HG02943 (cell line): ENCODE measurements around the gene ERCC8.
"Not testable (repeated sequence)": the region's sequence is repeated elsewhere in the genome, so short reads cannot be mapped to it uniquely, and the experiment has no call there.

Source experiments
- ATAC-seq: cut with Tn5 transposase; IDR thresholded peaks from one replicate; pipeline ENCODE4 v1.9.1; 2021; ENCODE audit warnings: mild to moderate bottlenecking, low read depth, moderate library complexity; ENCODE audit not compliant: unreplicated experiment

Gene ERCC8, protein sequence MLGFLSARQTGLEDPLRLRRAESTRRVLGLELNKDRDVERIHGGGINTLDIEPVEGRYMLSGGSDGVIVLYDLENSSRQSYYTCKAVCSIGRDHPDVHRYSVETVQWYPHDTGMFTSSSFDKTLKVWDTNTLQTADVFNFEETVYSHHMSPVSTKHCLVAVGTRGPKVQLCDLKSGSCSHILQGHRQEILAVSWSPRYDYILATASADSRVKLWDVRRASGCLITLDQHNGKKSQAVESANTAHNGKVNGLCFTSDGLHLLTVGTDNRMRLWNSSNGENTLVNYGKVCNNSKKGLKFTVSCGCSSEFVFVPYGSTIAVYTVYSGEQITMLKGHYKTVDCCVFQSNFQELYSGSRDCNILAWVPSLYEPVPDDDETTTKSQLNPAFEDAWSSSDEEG

DNA sequence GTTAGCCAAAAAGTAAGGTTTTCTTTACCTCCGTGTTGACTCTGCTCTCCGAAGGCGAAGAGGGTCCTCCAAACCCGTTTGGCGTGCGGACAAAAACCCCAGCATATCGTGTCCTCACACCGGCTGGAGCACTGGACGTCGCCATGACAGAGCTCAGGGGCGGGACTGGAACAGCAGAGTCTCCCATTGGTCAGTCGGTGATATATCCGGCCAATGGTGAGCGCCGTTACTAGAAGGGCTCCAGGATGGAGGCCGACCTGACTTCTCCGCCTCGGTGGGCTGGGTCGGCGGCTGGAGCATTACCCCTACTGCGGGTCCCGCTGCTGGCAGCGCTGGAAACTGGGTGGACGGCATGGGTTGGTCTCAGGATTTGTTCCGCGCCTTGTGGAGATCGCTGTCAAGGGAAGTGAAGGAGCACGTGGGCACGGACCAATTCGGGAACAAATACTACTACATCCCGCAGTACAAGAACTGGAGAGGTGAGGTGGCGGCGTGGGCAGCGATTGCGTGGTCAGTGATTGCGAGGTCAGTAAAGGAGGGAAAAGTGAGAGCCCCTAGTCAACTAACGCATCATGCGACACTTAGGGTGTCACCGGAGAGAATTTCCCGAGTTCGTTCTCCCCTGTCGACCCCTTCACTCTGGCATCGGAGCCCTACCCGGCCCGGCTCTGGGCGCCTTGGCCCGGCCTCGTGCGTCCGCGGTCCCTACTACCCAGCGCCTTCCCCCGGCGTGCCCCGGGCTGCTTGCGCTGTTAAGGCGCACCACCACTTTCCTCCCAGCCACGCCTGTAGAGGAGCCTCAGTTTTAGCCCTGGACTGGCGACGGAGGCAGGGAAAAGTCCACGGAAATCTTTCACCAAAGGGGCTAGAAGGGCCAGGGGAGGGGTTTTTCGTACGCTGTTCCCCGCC is at the start of gene ERCC8, which contains the start of gene NDUFAF2:
TSS of gene ERCC8 (minus strand) at position 167 of the 909 bp plus-strand sequence. CDS start at position 105, 62 bp downstream.
TSS of gene NDUFAF2 (plus strand) at position 302 of the 909 bp plus-strand sequence. CDS start at position 353, 51 bp downstream.
- peak; percentile 100 for ATAC-seq

DNA sequence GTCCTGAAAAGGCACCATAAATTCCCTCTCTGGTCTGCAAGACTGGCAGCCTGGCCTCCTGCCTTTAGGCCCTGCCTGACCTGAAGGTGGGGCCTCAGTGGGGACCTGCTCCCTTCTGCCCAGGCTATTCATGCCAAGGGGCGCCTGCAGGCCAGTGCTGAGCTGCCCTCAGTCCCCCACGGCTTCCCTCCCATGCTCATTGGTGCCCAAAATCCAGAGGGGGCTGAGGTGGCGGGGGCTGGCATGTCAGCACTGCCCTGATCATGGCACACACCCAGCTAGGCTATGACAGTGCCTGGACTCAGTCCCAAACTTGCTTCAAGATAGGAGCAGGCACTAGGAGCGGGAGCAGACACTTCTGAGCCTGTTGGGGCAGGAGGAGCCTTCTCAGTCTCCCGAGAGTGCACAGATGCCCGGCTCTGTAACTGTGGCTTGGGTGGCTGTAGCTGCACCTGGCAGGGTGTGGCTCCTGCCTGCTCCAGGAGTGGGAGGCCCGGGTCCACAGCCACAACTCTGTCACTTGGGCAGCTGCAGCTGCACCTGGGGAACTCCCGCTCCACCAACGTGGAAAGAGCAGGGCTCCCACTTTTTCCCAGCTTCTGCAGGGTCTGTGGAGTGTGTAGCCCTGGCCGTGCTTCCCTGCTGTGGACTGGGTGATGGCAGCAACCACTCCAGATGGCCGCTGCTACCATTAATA is 49.2 kb upstream of the ERCC8 start:
- ATAC-seq: no peak

DNA sequence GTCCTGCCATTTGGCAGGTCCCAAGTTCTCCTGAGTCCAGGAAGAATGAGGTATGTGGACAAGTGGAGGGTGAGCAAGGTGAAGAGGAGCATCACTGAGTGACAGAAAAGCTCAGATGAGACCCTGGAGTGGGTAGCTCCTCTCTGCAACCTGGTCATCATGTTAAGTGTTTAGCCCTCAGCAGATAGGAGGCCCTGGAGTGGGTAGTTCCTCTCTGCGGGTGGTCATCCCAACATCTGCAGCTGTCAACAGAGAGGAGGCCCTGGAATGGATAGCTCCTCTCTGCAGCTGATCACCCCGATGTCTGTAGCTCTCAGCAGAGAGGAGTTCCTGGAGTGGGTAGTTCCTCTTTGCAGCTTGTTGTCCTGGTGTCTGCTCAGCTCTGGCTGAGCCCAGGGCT is 48.6 kb upstream of the ERCC8 start:
- ATAC-seq: no peak

DNA sequence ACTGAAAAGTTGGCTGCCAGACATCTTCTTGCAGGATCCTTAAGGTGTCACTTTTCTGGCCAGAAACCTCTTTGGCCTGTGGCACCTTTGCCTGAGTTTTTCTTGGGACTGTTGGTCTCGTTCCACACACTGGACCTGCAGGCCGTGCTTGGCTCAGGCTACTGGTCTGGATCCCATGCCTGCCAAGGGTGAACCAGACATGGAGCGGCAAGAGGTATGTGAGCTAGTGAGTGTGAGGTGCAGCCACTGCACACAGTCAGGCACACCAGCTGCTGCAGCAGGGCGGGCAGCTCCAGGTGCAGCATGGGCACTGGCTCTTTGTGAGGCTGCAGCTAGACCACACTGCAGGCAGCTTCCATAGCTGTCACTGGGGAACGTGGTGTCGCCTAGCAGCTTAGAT is 48.0 kb upstream of the ERCC8 start:
- no peak for ATAC-seq

DNA sequence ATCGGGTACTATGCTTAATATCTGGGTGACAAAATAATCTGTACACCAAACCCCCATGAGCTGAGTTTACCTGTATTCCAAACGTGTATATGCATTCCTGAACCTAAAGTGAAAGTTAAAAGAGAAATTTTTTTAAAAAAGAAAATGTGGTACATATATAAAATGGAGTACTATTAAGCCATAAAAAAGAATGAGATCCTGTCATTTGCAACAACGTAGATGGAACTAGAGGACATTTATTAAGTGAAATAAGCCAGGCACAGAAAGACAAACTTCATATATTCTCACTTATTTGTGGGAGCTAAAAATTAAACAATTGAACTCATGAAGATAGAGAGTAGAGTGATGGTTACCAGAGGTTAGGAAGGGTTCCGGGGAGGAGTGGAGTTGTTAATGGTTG is 44.9 kb upstream of the ERCC8 start:
- no peak for ATAC-seq

DNA sequence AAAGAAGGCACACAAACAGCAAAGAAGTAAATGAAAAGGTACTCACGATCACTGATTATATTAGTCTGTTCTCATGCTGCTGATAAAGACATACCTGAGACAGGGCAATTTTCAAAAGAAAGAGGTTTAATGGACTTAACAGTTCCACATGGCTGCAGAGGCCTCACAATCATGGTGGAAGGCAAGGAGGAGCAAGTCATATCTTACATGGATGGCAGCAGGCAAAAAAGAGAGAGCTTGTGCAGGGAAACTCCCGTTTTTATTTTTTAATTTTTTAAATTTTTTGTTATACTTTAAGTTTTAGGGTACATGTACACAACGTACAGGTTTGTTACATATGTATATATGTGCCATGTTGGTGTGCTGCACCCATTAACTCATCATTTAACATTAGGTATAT is 37.3 kb upstream of the ERCC8 start:
- not testable (repeated sequence) for ATAC-seq

DNA sequence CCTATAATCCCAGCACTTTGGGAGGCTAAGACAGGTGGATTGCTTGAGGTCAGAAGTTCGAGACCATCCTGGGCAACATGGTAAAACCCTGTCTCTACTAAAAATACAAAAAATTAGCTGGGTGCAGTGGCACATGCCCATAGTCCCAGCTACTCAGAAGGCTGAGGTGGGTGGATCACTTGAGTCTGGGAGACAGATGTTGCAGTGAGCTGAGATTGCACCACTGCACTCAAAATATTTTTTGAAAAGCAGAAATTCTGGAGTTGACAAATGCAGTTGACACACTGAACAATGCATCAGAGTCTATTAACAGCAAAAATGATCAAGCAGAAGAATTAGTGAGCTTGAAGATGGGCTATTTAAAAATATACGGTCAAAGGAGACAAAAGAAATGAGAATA is 35.6 kb upstream of the ERCC8 start:
- no peak for ATAC-seq

DNA sequence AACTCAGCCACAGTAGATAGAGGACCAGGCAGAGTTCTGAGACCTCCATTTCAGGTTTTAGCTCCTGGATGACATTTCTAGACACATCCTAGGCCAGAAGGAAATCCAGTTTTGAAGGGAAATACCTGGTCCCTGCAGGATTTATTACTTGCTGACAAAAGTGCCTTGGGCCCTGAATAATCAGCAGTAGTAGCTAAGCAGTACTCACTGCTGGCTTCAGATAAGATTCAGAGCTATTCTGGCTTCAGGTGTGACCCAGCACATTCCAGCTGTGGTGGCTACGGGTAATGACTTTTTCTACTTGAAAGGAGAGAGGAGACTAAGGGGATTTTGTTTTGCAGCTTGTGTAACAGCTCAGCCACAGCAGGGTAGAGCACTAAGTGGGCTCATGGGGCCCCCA is 34.1 kb upstream of the ERCC8 start:
- no peak for ATAC-seq

DNA sequence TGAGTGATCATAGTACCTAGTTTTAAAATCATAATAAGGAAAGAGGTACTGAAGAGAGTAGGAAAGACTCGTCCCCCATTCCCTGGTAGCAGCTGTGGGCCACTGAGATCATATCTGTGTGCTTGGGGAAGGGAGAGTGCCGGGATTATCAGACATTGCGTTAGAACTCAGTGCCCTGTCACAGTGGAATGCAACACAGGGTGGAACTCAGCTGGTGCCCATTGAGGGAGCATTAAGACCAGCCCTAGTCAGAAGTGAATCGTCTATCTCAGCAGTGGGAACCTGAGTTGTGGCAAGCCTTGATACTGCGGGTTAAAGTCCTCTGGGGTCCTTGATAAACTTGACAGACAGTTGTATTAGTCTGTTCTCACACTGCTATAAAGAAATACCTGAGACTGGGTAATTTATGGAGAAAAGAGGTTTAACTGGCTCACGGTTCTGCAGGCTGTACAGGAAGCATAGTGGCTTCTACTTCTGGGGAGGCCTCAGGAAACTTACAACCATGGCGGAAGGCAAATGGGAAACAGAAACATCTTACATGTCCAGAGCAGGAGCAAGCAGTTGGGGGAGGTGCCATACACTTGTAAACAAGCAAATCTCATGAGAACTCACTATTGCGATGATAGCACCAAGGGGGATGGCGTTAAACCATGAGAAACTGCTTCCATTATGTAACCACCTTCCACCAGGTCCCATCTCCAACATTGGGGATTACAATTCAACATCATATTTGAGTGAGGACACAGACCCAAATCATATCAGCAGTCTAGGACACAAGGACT is 33.3 kb upstream of the ERCC8 start:
- ATAC-seq: no peak

DNA sequence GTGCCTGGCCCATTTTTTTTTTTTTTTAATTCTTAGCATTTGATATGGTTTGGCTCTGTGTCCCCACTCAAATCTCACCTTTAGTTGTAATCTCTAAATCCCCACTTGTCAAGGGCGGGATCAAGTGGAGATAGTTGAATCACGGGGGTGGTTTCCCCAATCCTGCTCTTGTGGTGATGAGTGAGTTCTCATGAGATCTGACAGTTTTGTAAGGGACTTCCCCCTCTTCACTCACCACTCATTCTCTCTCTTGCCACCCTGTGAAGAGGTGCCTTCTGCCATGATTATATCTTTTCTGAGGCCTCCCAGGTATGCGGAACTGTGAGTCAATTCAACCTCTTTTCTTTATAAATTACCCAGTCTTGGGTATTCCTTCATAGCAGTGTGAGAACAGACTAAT is 27.4 kb upstream of the ERCC8 start:
- no peak for ATAC-seq

DNA sequence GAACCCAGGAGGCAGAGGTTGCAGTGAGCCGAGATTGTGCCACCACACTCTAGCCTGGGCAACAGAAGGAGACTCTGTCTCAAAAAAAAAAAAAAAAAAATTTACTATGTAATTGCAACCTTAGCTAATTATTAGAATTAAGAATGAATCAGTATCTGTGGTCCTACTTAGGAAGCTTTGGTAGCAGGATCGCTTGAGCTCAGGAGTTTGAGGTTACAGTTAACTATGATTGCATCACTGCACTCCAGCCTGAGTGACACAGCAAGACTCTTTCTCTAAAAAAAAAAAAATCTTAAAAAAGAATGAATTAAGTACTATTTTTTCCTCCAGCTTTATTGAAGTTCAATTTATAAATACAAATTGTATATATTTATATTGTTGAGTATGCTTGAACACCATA is 16.8 kb upstream of the ERCC8 start:
- no peak for ATAC-seq

DNA sequence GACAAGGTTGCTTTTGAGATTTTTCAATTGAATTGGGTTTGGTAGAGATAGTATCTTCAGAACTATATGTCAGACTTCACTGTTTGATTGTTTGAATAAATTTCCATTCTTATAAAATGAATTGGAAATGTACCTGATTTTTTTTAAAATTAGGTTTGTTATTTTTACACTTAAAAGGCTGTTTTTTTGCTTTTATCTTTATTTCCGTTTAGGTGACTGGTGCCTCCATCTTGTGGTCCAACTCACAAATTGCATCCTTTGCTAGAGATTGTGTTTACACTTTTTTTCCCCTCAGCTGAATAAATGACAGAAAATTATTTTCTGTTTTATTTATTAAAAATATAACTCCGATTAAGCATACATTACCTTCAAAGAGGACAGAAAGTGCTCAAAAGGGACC is 15.7 kb upstream of the ERCC8 start:
- no peak for ATAC-seq

DNA sequence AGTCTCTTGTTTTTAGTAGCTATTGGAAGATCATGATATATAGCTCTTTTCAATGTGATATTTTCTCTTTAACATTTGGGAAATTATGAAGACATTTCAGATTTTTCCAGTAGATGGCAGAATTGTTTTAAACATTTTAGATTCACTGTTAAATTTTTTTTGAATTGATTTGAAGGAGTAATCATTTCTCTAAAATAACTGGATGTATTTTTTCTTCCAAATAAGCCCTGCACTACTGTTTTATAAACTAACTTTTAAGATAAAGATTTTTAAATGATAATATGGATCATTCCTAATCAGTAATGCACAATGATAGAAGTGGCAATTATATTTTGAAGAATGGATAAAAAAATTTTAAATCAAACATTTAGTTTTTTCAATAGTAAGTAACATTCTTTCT is 14.3 kb upstream of the ERCC8 start:
- no peak for ATAC-seq

DNA sequence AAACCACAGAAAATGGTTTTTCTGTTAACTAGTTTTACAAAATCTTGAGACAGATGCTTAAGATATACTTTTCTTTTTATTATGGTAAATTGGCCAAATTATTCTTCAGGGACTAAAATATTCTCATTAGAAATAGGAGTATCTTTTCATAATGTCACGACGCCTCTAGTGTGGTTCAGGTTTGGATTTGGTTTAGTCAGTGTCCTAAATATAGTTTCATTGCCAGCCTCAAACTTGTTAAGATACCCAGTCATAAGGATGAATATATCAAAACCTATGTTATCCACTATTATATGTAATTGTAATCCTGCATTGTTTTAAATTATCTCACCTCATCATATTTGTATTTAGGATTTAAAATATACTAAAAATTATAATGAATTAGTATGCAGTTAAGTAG is 13.8 kb upstream of the ERCC8 start:
- ATAC-seq: no peak

DNA sequence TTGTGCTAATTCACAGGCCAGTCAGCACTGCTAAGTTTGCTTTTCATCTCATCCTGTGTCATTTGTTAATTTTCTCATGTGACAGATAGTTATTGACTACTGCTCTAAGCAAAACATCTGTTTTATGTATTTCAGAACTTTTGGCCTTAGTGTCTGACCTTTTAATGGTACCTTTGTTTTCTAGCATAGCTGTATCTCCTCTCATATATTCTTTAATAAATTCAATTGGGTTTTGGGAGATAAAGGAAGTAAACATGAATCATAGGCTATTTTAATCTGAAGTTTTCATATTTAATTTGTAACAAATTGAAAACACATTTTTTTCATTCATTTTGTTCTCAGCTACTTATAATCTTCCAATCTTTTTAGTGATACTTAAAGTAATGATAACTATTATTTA is 13.2 kb upstream of the ERCC8 start:
- ATAC-seq: no peak

DNA sequence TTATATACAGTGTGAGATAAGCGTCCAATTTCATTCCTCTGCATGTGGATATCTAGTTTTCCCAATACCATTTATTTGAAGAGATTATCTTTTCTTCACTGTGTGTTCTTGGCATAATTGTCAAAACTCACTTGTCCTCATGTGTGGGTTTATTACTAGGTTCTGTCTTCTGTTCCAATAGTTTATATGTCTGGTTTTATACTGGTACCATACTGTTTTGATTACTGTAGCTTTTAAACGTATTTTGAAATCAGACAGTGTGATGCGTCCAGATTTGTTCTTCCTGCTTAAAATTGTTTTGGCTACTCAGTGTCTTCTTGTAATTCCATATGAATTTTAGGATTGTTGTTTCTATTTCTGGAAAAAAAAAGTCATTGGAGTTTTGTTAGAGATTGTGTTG is 10.4 kb upstream of the ERCC8 start:
- ATAC-seq: no peak

DNA sequence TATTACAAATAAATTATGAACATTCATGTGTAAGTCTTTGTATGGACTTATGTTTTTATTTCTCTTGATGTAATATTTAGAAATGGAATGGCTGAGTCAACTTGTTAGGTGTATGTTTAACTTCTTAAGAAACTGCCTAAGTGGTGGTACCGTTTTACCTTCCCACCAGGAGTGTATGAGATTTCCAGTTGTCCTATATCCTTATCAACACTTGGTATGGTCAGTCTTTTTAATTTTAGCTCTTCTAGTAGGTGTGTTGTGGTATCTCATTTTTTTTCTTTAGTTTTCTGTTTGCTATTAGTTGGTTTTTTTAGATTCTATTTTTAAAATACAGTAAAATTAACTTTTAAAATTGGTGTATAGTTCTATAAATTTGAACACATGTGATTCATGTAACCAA is 3.9 kb upstream of the ERCC8 start:
- ATAC-seq: no peak

DNA sequence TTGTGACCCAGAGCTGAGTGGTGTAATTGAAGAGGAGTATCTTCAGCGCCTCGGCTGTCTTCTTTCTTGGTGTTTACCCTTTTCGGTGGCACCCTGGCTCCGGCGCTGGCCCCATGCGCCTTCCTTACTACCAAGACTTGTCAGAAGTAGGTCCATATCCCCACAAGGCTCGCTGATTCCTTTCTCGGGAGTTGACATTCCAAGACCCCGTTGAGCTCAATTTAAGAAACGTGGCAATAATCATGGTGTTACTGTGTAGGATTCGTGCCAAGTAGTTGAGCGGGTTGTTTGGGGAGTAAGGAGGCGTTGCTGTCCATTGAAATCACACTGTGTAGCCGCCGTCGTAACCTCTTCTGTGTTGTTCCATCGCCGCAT is 930 bp upstream of the ERCC8 start:
- peak; percentile 26 for ATAC-seq

DNA sequence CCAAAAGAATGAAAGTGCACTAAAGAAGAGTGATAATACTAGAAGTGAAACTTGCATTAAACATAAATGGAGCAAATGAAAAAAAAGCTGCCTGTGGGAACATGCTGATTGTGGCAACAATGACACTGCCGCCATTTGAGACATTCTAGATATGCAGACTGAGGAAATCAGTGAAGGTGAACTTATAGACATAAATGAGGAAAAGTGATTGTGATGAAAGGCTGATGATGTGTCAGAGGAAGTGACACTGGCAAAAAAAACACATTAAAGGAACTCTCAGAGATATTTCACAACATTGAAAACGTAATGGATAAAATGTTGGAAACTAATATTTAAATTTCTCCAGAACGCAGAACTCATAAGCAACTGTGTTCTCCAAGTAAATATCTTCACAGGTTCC is 1.2 kb downstream of the ERCC8 start:
- no peak for ATAC-seq

DNA sequence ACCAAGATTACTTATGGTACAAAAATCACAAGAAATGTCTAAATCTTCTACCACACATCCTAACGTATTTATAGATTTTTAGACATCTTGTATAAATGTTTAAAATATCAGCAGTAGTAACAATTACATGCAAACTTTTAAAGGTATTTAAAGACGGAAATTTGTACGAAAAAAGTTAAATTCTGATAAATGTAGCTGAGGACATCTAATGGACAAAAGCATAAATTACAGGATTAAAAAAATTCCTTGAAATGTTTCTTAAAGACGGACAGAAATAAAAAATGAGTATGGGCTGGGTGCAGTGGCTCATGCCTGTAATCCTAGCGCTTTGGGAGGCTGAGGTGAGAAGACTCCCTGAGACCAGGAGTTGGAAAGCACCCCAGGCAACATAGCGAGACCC is 15.8 kb downstream of the ERCC8 start:
- no peak for ATAC-seq
